ENCODE results near the gene GSC2.

The GSC2 gene

DNA sequence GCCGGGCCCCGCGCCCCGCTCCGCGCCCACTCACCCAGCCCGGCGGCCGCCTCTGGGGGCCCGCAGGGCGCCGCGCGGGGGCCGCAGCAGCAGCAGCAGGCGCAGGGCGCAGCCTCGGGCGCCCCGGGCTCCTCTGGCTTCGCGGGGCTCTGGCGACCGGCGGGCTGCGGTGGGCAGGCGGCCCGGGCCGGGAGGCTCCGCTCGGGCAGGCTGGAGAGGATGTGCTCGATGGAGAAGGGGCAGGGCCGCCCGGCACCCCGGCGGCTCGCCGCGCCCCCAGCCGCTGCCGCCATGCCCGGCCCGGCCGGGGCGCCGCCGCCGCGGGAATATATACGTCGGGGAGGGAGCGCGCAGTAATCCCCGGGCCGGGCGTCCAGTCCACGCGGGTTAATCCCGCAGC lies at the start of gene GSC2:
Gene GSC2 (minus strand): TSS at position 302 of the 400 bp plus-strand sequence. CDS start 9 bp downstream, at position 293.
- DNase-seq, result no peak

- no peak for DNase-seq
These were observed 49.4 kb upstream of the GSC2 start for GRCh38 chr22:19199479-19199878.

- DNase-seq, result no peak
These were observed 48.1 kb upstream of the GSC2 start for GRCh38 chr22:19197997-19198865.

DNA sequence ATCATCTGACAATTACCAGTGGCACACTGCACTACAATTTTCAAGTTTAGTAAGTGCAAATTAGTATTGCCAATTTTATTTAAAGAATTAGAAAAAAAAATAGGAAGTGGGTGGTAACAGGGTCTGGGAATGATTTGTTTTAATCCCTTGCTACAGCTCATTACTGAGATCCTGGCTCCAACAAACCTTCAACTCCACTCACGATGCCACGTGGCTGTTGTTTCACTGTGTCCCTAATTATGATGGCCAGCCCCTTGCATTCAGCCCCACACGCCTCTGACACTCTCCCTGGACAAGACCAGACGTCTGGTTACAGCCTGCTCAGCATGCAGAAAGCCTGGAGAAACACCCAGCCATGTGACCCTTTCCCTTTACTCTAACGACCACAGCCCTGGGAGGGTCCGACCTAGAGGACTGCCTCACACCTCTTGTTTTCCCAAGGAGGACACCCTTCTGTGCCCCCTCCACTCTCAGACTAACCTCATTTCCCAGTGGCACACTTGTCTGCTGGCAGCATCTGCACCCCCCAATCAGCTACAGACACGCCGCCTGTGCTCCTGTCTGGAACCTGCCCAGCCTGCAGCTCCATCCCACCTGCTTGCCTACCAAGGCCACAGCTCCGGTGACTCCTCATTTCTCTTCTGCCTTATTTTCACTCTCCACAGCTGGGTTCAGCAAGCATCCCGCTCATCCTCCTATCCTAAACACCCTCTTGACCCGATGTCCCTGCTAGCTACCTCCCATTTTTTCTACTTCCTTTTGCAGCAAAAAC lies 46.9 kb upstream of the GSC2 start:
- no peak for DNase-seq

GRCh38 chr22:19195796-19196731 lies 46.0 kb upstream of the GSC2 start:
- no peak for DNase-seq

GRCh38 chr22:19194766-19195536 lies 44.9 kb upstream of the GSC2 start:
- DNase-seq, result no peak

DNA sequence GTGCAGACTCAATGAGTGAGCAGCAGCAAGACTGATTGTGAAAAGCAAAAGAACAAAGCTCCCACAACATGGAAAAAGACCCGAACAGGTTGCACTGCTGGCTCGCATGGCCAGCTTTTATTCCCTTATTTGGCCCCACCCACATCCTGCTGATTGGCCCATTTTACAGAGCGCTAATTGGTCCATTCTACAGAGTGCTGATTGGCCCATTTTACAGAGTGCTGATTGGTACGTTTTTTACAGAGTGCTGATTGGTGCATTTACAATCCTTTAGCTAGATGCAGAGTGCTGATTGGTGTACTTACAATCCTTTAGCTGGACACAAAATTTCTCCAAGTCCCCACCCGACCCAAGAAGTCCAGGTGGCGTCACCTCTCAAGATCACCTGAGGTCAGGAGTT lies 43.8 kb upstream of the GSC2 start:
- no peak for DNase-seq

- no peak for DNase-seq
These were observed 37.8 kb upstream of the GSC2 start for GRCh38 chr22:19187716-19188563.

DNA sequence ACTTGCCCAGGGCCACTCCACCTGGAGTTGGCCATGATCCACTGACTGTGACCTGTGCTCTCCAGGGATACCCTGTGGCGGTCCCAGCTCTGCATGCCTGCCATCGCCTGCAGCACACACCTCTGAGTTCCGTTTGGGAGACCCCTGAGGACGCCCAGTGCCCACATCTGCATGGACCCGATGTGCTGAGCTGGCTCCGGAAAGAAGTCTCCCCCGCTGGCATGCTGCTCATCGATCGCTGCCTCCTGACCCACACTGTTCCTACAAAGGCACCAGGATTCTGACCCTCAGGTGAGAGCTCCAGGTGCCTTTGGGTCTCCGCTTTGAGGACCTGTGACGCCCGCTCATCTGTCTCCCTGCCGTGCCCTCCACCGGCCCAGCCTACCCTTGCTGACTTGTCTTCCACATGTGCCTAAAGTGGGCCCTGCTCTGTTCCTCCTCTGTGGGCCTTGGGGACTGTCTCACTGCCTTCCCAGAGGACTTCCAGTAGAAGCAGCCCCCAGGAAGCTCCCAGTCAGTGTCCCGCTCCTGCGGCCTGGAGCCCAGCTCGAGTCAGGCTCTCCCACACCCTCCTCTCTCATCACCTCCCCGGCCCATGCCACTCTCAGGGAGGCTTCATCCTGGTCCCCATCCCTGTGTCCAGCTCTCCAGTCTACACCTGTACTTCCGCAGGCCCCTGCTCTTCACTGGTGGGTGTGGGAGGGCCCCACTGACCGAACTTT lies 34.3 kb upstream of the GSC2 start:
- no peak for DNase-seq

DNA sequence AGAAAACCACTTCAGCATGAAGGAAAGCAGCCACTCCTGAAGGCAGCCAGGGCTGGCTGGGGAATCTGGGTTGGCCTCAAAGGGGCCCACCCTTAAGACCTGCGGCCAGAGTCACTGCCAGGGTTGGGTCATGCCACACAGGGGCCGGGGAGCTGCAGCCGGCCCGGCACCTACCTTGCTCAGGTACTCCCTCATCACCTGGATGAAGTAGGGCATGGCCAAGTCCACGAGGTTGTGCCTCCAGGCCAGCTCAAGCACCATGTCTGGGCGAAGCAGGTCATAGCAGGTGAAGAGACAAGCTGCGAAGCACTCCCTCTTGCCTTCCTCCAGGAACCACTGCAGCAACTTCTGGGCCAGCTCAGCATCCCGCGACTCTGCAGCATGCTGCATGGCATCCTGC lies 33.1 kb upstream of the GSC2 start:
- no peak for DNase-seq

- peak; percentile 63 for DNase-seq
These were observed 32.5 kb upstream of the GSC2 start for GRCh38 chr22:19182472-19183157.

- peak; percentile 43 for DNase-seq
These were observed 31.8 kb upstream of the GSC2 start for GRCh38 chr22:19181786-19182471.

DNA sequence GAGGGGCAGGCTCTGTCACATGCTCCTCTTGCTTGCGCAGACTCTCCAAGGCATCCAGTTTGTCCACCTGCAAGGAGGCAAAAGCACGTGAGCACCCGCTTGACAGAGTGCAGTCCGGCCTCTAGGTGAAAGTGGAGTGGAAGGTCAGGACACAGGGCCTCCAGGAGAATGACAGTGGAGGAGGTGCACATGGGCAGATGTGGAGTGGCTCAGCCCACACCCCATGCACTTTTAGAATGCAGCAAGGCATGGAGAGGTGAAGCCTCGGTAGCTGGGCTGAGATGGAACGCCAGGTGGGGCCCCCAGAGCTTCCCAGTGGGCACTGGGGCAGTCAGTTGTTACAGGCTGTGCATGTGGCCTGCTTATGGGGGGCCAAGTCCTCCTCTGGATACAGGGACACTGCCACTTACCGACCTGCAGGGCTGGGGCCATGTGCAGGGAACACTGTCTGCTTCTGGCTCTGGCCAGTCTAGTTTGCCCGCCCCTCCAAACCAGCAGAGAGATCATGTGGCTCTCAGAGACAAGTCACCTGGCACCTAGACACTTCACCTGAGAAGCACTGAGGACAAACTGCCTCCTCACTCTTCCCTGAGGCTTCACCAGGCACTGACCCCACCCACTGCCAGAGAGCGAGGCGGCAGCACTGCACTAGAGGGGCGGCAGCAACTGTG lies 30.8 kb upstream of the GSC2 start:
- no peak for DNase-seq

GRCh38 chr22:19180234-19180633 lies 30.1 kb upstream of the GSC2 start:
- no peak for DNase-seq

- peak; percentile 61 for DNase-seq
These were observed 29.5 kb upstream of the GSC2 start for GRCh38 chr22:19179497-19180048.

GRCh38 chr22:19178657-19179496 lies 28.8 kb upstream of the GSC2 start, which contains the start of gene SLC25A1:
Gene SLC25A1, minus strand, starts transcription at chr22:19178736. Its CDS starts 63 bp downstream, at chr22:19178673.
- DNase-seq, result peak; percentile 90

DNA sequence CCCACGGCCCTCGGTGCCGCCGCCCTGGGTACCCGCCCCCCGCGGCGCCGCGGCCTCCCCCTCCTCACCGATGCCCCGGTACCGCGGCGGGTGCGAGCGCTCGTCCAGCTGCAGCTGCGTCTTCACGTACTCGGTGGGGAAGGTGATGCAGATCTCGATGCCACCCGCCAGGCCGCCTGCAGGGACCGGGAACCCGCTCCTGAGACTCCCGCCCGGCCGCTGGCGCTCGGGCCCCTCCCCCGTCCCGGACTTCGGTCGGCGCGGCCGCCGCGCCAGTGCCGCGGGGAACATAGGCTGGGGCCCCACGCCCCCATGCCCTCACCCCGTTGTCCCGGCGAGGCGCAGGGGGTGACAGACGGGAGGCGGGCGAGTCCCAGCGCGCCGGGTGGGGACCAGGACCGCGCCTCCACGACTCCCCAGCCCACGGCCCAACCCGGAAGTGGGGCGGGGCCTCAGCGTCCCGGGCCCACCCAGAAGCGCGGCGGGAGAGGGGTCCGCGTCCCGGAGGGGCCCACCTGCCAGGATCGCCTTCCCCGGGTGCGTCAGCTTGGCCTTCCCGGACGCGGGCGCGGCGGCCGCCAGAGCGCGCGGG lies 28.1 kb upstream of the GSC2 start:
- DNase-seq, result peak; percentile 58

All from activated CD4-positive, alpha-beta T cell treated with anti-CD3 and anti-CD28 coated beads for 48 hours (primary cell).